Brain microvascular endothelial cell (primary cell): ENCODE data around the gene CD27.
"Not testable (repeated sequence)": the region's sequence is repeated elsewhere in the genome, so short reads cannot be mapped to it uniquely, and the experiment has no call there.

Experiments
- DNase-seq: peaks from one replicate; pipeline ENCODE4 v3.0.0-alpha.2; 2020
- H3K27ac ChIP-seq: fragments of 250-450 bp; sonication (Bioruptor Pico); 2 replicates; pipeline ENCODE4 v1.5.1; 2020; ENCODE audit warnings: mild to moderate bottlenecking, moderate library complexity
- H3K27me3 ChIP-seq: fragments of 250-450 bp; sonication (Bioruptor Pico); replicated peaks from 2 replicates; pipeline ENCODE4 v1.5.1; 2020; ENCODE audit warnings: mild to moderate bottlenecking
- H3K36me3 ChIP-seq: fragments of 250-450 bp; sonication (Bioruptor Pico); replicated peaks from 2 replicates; pipeline ENCODE4 v1.5.1; 2020; ENCODE audit warnings: mild to moderate bottlenecking
- H3K4me3 ChIP-seq: 2 replicates; pipeline ENCODE4 v1.5.1; 2011; ENCODE audit warnings: low read depth, mild to moderate bottlenecking, control low read depth, low read length, moderate library complexity
- CTCF ChIP-seq: IDR thresholded peaks from 2 replicates; pipeline ENCODE4 v1.5.1; 2011; ENCODE audit warnings: low read depth, mild to moderate bottlenecking, moderate library complexity, low read length, control low read depth, inconsistent platforms; ENCODE audit errors: missing control alignments
- in situ Hi-C: cut with HindIII; loops from 2 replicates; pipeline ENCODE4 v1.10.0; 2017; ENCODE audit warnings: low sequenced_read_pairs, low pct_ligation_motif_present

CD27 gene

GRCh38 chr12:6494258-6494743 lies 49.5 kb downstream of the CD27 start:
- peak overlapping the region; percentile 84 for H3K4me3 ChIP-seq
- peak; percentile 43 for TF ChIP-seq CTCF
- H3K27me3 ChIP-seq, result no peaks in the 10 kb centered on the region
- H3K27ac ChIP-seq, result peak overlapping the region; percentile 41
- DNase-seq, result peak; percentile 10
- peaks cover 8% of the 10 kb centered on the region for H3K36me3 ChIP-seq
- in situ Hi-C loops, result no loop called here

- Histone ChIP-seq H3K36me3 (peaks cover 9% of the 10 kb centered on the region), H3K27ac (no peak overlapping the region), H3K4me3 (peak overlapping the region; percentile 84), H3K27me3 (no peaks in the 10 kb centered on the region)
- no peak for TF ChIP-seq CTCF
- no peak for DNase-seq
- in situ Hi-C loops, result no loop called here
Observed at GRCh38 chr12:6494968-6495367, 50.2 kb downstream of the CD27 start.

GRCh38 chr12:6497291-6497690 lies 52.5 kb downstream of the CD27 start:
- H3K4me3 ChIP-seq, in situ Hi-C loops, DNase-seq, H3K27ac ChIP-seq, H3K36me3 ChIP-seq, H3K27me3 ChIP-seq: not testable (repeated sequence)

- H3K27ac ChIP-seq, result no peak overlapping the region
- DNase-seq, result no peak
- peaks cover 9% of the 10 kb centered on the region for H3K36me3 ChIP-seq
- TF ChIP-seq CTCF, result no peak
- no peaks in the 10 kb centered on the region for H3K27me3 ChIP-seq
- in situ Hi-C loops, result no loop called here
- no peak overlapping the region for H3K4me3 ChIP-seq
Observed at GRCh38 chr12:6500466-6500865, 55.7 kb downstream of the CD27 start.
